Chondrocyte (in vitro differentiated cells): Measurements from ENCODE around the gene WAS. TPM values are rescaled to one million over a fixed set of nuclear protein-coding genes. Genes with fewer than 3 reads are reported as not detected.
A peak's percentile ranks its signal among the peaks of the same experiment; 100 is the strongest.

Experiments used
- DNase-seq: peaks from one replicate; pipeline ENCODE4 v3.0.0; 2021; ENCODE audit warnings: mixed read lengths, low spot score
- H3K27ac Mint-ChIP-seq: one replicate; pipeline ENCODE4 v1.8.0; 2021; ENCODE audit warnings: mild to moderate bottlenecking, moderate library complexity, mixed read lengths; ENCODE audit not compliant: unreplicated experiment
- H3K27me3 Mint-ChIP-seq: 2 replicates; pipeline ENCODE4 v1.8.0; 2021; ENCODE audit warnings: low read depth, mixed read lengths
- H3K36me3 Mint-ChIP-seq: 2 replicates; pipeline ENCODE4 v1.8.0; 2021; ENCODE audit warnings: low read depth, mixed read lengths
- H3K4me1 Mint-ChIP-seq: 2 replicates; pipeline ENCODE4 v1.8.0; 2021; ENCODE audit warnings: low read depth, mild to moderate bottlenecking, mixed read lengths
- H3K4me3 Mint-ChIP-seq: one replicate; pipeline ENCODE4 v1.8.0; 2021; ENCODE audit warnings: mild to moderate bottlenecking, moderate library complexity, mixed read lengths; ENCODE audit not compliant: unreplicated experiment
- H3K9me3 Mint-ChIP-seq: 2 replicates; pipeline ENCODE4 v1.8.0; 2021; ENCODE audit warnings: low read depth, mixed read lengths
- long read RNA-seq: library from polyadenylated mRNA; stranded (forward); transcript quantifications from one replicate; pipeline ENCODE4 v2.0.0, GENCODE V29; 2021
- total RNA-seq: library from RNA; stranded (reverse); gene quantifications from 3 replicates; pipeline ENCODE4 v1.2.1, GENCODE V29; 2021
- TF ChIP-seq, protein P1 (sequence below): fragments of 200-600 bp; sonication (generic); IDR thresholded peaks from 2 replicates; pipeline ENCODE4 v1.5.0; 2021; ENCODE audit warnings: antibody characterized with exemption, mild to moderate bottlenecking, moderate library complexity

WAS gene
- 0.24 to 1.3 TPM (median 0.37 TPM) in 3 replicates for total RNA-seq
- long read RNA-seq: 0 reads

DNA sequence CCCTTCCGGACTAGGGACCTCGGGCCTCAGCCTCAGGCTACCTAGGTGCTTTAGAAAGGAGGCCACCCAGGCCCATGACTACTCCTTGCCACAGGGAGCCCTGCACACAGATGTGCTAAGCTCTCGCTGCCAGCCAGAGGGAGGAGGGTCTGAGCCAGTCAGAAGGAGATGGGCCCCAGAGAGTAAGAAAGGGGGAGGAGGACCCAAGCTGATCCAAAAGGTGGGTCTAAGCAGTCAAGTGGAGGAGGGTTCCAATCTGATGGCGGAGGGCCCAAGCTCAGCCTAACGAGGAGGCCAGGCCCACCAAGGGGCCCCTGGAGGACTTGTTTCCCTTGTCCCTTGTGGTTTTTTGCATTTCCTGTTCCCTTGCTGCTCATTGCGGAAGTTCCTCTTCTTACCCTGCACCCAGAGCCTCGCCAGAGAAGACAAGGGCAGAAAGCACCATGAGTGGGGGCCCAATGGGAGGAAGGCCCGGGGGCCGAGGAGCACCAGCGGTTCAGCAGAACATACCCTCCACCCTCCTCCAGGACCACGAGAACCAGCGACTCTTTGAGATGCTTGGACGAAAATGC is at the start of gene WAS:
Gene WAS (plus strand): TSS at position 389 of the 572 bp plus-strand sequence. CDS start 55 bp downstream, at position 444.
- no peak within 1 kb of the TSS for H3K27ac Mint-ChIP-seq
- TF ChIP-seq, protein P1, sequence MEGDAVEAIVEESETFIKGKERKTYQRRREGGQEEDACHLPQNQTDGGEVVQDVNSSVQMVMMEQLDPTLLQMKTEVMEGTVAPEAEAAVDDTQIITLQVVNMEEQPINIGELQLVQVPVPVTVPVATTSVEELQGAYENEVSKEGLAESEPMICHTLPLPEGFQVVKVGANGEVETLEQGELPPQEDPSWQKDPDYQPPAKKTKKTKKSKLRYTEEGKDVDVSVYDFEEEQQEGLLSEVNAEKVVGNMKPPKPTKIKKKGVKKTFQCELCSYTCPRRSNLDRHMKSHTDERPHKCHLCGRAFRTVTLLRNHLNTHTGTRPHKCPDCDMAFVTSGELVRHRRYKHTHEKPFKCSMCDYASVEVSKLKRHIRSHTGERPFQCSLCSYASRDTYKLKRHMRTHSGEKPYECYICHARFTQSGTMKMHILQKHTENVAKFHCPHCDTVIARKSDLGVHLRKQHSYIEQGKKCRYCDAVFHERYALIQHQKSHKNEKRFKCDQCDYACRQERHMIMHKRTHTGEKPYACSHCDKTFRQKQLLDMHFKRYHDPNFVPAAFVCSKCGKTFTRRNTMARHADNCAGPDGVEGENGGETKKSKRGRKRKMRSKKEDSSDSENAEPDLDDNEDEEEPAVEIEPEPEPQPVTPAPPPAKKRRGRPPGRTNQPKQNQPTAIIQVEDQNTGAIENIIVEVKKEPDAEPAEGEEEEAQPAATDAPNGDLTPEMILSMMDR: no peak
- H3K4me1 Mint-ChIP-seq: no peaks in the 10 kb centered on the region
- peaks cover 11% of the 10 kb centered on the region for H3K27me3 Mint-ChIP-seq
- no peaks in the 10 kb centered on the region for H3K36me3 Mint-ChIP-seq
- no peak within 1 kb of the TSS for H3K4me3 Mint-ChIP-seq
- DNase-seq: peak; percentile 58
- H3K9me3 Mint-ChIP-seq: peaks cover 13% of the 10 kb centered on the region

DNA sequence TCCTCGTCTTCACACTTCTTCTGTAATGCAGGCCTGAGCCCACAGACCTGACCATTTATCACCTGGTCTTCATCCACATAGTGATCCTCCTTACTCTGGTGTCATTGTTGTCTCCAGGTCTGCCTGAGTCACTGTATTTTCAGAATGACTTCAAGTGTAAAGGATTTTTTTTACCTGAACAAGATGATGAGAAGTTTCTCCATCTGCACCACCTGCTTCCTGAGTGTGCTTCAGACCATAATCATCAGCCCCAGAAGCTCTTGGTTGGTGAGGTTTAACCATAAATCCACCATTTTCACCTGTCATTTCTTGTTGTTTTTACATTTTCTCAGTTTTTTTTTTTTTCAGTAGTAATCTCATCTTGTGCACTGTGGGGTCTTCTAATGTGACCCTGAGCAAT is 47.3 kb upstream of the WAS start:
- no peak for DNase-seq
- H3K36me3 Mint-ChIP-seq: no peaks in the 10 kb centered on the region
- TF ChIP-seq, protein P1: no peak
- H3K27me3 Mint-ChIP-seq: no peaks in the 10 kb centered on the region
- H3K4me3 Mint-ChIP-seq: no peak overlapping the region
- no peaks in the 10 kb centered on the region for H3K9me3 Mint-ChIP-seq
- no peaks in the 10 kb centered on the region for H3K4me1 Mint-ChIP-seq
- no peak overlapping the region for H3K27ac Mint-ChIP-seq

DNA sequence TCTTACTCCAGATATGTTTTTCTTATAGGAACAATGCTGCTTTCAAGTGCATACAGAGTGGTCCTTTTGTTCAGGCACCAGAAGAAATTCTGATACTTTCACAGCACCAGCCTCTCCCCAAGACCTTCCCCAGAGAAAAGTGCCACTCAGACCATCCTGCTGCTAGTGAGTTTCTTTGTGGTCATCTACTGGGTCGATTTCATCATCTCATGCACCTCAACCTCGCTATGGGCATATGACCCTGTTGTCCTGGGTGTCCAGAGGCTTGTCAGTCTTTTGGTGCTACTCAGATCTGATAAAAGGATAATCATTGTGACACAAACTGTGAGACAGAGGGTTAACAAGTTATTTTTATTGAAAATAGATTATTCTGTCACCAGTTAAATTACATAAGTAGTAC is 46.8 kb upstream of the WAS start:
- Mint-ChIP-seq H3K36me3 (no peaks in the 10 kb centered on the region), H3K9me3 (no peaks in the 10 kb centered on the region), H3K27me3 (no peaks in the 10 kb centered on the region), H3K27ac (no peak overlapping the region), H3K4me3 (no peak overlapping the region), H3K4me1 (no peaks in the 10 kb centered on the region)
- DNase-seq: no peak
- TF ChIP-seq, protein P1: no peak

DNA sequence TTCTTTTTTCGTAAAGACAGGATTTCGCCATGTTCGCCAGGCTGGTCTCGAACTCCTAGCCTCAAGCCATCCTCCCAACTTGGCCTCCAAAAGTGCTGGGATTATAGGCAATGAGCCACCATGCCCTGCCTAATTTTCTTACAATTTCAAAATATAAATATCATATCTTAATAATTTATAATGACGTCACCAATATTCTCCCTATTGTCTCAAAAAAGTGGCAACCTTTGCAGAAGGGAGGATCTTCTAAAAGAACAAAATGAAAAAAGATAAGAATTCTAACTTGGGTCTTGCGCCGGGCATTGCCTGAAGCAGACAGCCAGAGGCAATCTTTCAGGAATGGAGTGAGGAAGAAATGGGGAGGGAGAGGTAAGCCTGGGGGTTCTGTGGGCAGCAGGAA is 37.9 kb upstream of the WAS start:
- no peaks in the 10 kb centered on the region for H3K4me1 Mint-ChIP-seq
- no peaks in the 10 kb centered on the region for H3K9me3 Mint-ChIP-seq
- TF ChIP-seq, protein P1: no peak
- no peak for DNase-seq
- no peaks in the 10 kb centered on the region for H3K27me3 Mint-ChIP-seq
- no peak overlapping the region for H3K4me3 Mint-ChIP-seq
- no peaks in the 10 kb centered on the region for H3K36me3 Mint-ChIP-seq
- H3K27ac Mint-ChIP-seq: no peak overlapping the region

DNA sequence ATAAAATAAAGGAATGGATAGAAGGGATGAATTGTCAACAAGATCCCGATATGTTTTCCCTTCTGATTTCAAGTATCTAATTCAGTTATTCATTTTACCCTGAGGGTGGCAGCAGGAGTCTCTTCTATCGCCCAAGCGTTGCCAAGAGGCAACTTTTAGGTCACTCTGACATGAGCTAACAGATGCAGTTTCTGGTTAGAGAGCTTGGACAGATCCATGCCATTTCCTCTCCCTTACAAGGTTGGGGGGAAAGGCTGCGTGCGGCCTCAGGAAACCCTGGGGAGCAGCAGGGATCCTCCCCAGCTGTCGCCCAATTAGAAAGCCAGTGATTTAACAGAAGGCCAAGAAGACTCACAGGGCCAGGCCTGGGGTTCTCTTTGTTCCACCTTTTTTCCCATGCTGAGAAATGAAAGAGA is 35.3 kb upstream of the WAS start:
- DNase-seq: no peak
- peaks cover 3% of the 10 kb centered on the region for H3K9me3 Mint-ChIP-seq
- H3K27ac Mint-ChIP-seq: no peak overlapping the region
- TF ChIP-seq, protein P1: peak; percentile 75
- H3K36me3 Mint-ChIP-seq: no peaks in the 10 kb centered on the region
- no peaks in the 10 kb centered on the region for H3K27me3 Mint-ChIP-seq
- H3K4me3 Mint-ChIP-seq: no peak overlapping the region
- H3K4me1 Mint-ChIP-seq: no peaks in the 10 kb centered on the region
